ENCODE data around the gene VARS1.

DNA sequence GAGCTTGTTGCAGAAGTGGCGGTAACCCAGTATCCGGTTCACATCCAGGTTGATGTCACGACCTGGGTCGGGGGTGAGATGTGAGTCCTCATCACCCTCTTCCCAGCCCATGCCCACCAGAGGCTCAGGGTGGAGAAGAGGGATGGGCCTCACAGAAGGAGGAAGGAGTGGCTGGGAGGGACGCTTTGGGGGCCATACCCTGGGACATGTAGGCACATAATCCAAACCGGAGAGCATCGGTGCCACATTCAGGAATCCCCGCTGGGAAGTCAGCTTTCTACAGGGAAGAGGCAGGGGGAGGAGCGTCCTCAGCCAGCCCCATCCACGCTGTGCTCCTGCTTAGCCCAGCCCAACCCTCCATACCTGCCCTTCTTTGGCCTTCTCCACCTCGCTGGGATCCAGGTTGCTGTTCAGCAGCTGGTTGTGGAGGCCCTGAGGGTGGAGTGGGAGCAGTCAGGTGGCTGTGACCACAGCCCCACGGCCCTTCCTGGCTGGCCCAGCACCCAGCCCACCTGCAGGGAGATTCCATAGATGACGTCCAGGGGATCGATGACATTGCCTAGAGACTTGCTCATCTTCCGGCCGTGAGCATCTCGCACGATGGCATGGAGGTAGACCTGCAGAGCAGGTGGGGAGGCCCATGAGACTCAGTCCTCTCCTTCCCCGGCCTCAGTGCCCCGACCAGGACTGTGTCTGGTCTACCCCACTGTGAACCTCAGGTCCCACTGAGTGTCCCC, 14.9 kb downstream of the VARS1 start:
- TF ChIP-seq, protein P1, sequence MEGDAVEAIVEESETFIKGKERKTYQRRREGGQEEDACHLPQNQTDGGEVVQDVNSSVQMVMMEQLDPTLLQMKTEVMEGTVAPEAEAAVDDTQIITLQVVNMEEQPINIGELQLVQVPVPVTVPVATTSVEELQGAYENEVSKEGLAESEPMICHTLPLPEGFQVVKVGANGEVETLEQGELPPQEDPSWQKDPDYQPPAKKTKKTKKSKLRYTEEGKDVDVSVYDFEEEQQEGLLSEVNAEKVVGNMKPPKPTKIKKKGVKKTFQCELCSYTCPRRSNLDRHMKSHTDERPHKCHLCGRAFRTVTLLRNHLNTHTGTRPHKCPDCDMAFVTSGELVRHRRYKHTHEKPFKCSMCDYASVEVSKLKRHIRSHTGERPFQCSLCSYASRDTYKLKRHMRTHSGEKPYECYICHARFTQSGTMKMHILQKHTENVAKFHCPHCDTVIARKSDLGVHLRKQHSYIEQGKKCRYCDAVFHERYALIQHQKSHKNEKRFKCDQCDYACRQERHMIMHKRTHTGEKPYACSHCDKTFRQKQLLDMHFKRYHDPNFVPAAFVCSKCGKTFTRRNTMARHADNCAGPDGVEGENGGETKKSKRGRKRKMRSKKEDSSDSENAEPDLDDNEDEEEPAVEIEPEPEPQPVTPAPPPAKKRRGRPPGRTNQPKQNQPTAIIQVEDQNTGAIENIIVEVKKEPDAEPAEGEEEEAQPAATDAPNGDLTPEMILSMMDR (IDR thresholded peaks at IDR 0.05) = no peak
- TF ChIP-seq POLR2A (IDR thresholded peaks at IDR 0.05) = no peak

Data from testis (tissue), 2 donors.